MCF 10A (cell line): ENCODE measurements around the gene PER2. TPM values are rescaled to one million over a fixed set of nuclear protein-coding genes. Genes with fewer than 3 reads are reported as not detected.
A peak's percentile ranks its signal among the peaks of the same experiment; 100 is the strongest.

Experiments
- BruUV-seq: library from RNA; stranded (reverse); fragments of 400-500 nt; replicated peaks from 2 replicates; lab custom pipeline; 2021; lab: Mats Ljungman, UMichigan
- CTCF ChIA-PET: fragments of 300-600 bp; sonication (Branson Sonifier 250); formaldehyde crosslinking; extraction: SDS; loops from one replicate; lab custom pipeline; 2021; ENCODE audit warnings: antibody characterized with exemption, inconsistent platforms; lab: Yijun Ruan, JAX
- POLR2A ChIA-PET: fragments of 300-600, 350-650 bp; sonication (Branson Sonifier 250); formaldehyde crosslinking; extraction: SDS; loops from one replicate; lab custom pipeline; 2020; ENCODE audit warnings: antibody characterized with exemption, inconsistent platforms; lab: Yijun Ruan, JAX
- DNase-seq: peaks from one replicate; pipeline ENCODE4 v3.0.0-alpha.2; 2018; ENCODE audit not compliant: unreplicated experiment
- H3K27ac Mint-ChIP-seq: one replicate; pipeline ENCODE4 v1.8.0; 2022; ENCODE audit warnings: mild to moderate bottlenecking, low read depth, mixed read lengths; ENCODE audit not compliant: unreplicated experiment
- H3K27me3 Mint-ChIP-seq: one replicate; pipeline ENCODE4 v1.8.0; 2022; ENCODE audit warnings: mixed read lengths; ENCODE audit not compliant: insufficient read depth, unreplicated experiment
- H3K36me3 Mint-ChIP-seq: one replicate; pipeline ENCODE4 v1.8.0; 2022; ENCODE audit warnings: mild to moderate bottlenecking, moderate library complexity, mixed read lengths; ENCODE audit not compliant: insufficient read depth, unreplicated experiment
- H3K4me1 Mint-ChIP-seq: one replicate; pipeline ENCODE4 v1.8.0; 2022; ENCODE audit warnings: mixed read lengths; ENCODE audit not compliant: insufficient read depth, unreplicated experiment
- H3K4me3 Mint-ChIP-seq: one replicate; pipeline ENCODE4 v1.8.0; 2022; ENCODE audit warnings: mild to moderate bottlenecking, moderate library complexity, mixed read lengths; ENCODE audit not compliant: unreplicated experiment
- H3K9me3 Mint-ChIP-seq: one replicate; pipeline ENCODE4 v1.8.0; 2022; ENCODE audit warnings: mixed read lengths; ENCODE audit not compliant: unreplicated experiment
- intact Hi-C: fragments of 100-400 bp; cut with micrococcal nuclease; formaldehyde crosslinking; loops from 2 replicates; pipeline ENCODE4 v1.14.1; 2022
- total RNA-seq: library from RNA; stranded (reverse); gene quantifications from 2 replicates; pipeline ENCODE4 v1.2.3, GENCODE V29; 2022
- TF ChIP-seq, protein P1 (sequence below): fragments of 200-600 bp; IDR thresholded peaks from one replicate; pipeline ENCODE4 v1.8.0; 2022; ENCODE audit warnings: antibody characterized with exemption, mild to moderate bottlenecking; ENCODE audit not compliant: unreplicated experiment

The PER2 gene
- total RNA-seq, 1 experiment from 2014 or later: 8.9 TPM

DNA sequence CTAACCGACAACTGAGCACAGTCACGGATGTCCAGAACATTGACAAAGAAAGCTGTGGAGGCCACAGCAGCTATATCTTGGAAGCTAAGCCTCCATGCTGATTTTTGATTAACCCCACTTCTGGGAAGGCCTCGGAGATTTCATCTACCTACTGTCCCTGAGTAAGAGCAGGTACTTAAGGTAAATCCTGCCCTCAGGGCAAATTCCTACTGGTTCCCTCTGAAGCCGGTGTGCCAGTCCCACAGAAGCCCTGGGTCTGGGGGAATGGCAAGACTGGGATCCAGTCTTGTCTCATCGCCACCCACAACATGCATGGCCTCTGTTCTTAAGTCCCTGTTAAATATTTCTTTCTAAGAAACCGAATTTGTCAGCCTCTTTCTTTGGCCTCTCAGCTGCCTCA, 18.7 kb downstream of the PER2 start:
- CTCF ChIA-PET: interaction anchor here (0.6 kb wide), 1 partner anchor 9 kb away, joined by 3 read pairs; no protein-coding TSS in a partner anchor
- DNase-seq: peak; percentile 31
- intact Hi-C loops: no loop called here

GRCh38 chr2:238267884-238268680, 20.3 kb downstream of the PER2 start:
- intact Hi-C loops: no loop called here
- peak; percentile 12 for DNase-seq
- Mint-ChIP-seq H3K36me3 (peaks cover 69% of the 10 kb centered on the region), H3K4me1 (peaks cover 20% of the 10 kb centered on the region), H3K27me3 (no peaks in the 10 kb centered on the region), H3K9me3 (no peaks in the 10 kb centered on the region), H3K27ac (peak overlapping the region; percentile 80), H3K4me3 (peak overlapping the region; percentile 19)
- BruUV-seq: no TSS peak
- TF ChIP-seq, protein P1, sequence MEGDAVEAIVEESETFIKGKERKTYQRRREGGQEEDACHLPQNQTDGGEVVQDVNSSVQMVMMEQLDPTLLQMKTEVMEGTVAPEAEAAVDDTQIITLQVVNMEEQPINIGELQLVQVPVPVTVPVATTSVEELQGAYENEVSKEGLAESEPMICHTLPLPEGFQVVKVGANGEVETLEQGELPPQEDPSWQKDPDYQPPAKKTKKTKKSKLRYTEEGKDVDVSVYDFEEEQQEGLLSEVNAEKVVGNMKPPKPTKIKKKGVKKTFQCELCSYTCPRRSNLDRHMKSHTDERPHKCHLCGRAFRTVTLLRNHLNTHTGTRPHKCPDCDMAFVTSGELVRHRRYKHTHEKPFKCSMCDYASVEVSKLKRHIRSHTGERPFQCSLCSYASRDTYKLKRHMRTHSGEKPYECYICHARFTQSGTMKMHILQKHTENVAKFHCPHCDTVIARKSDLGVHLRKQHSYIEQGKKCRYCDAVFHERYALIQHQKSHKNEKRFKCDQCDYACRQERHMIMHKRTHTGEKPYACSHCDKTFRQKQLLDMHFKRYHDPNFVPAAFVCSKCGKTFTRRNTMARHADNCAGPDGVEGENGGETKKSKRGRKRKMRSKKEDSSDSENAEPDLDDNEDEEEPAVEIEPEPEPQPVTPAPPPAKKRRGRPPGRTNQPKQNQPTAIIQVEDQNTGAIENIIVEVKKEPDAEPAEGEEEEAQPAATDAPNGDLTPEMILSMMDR: peak; percentile 13
- ChIA-PET CTCF (interaction anchor here (0.8 to 0.9 kb wide), 2 partner anchors 13 to 19 kb away, joined by 3 to 4 read pairs; no protein-coding TSS in a partner anchor), POLR2A (interaction anchor here (0.7 to 6.3 kb wide), 3 partner anchors 13 to 20 kb away, joined by 3 to 95 read pairs (median 5); partner anchors contain the start of gene PER2)

More for the DNA sequence above, 18.7 kb downstream of the PER2 start:
- H3K9me3 Mint-ChIP-seq: no peaks in the 10 kb centered on the region
- POLR2A ChIA-PET: interaction anchor here (0.6 to 0.7 kb wide), 2 partner anchors 49 to 1228 kb away, joined by 3 to 4 read pairs; no protein-coding TSS in a partner anchor
- peaks cover 76% of the 10 kb centered on the region for H3K36me3 Mint-ChIP-seq
- H3K4me3 Mint-ChIP-seq: no peak overlapping the region
- TF ChIP-seq, protein P1: no peak
- no peaks in the 10 kb centered on the region for H3K27me3 Mint-ChIP-seq
- no peak overlapping the region for H3K27ac Mint-ChIP-seq
- H3K4me1 Mint-ChIP-seq: peaks cover 10% of the 10 kb centered on the region
- no TSS peak for BruUV-seq

- no peaks in the 10 kb centered on the region for H3K9me3 Mint-ChIP-seq
These were observed 21.1 kb downstream of the PER2 start for GRCh38 chr2:238267341-238267710.

More at GRCh38 chr2:238267341-238267710, 21.1 kb downstream of the PER2 start:
- Mint-ChIP-seq H3K27me3 (no peaks in the 10 kb centered on the region), H3K4me1 (peaks cover 20% of the 10 kb centered on the region), H3K4me3 (peak overlapping the region; percentile 19), H3K27ac (peak overlapping the region; percentile 80), H3K36me3 (peaks cover 64% of the 10 kb centered on the region)
- CTCF ChIA-PET: interaction anchor here (0.7 to 1.3 kb wide), 4 partner anchors 11 to 72 kb away, joined by 3 to 4 read pairs (median 3); no protein-coding TSS in a partner anchor
- TF ChIP-seq, protein P1: no peak
- BruUV-seq: no TSS peak
- intact Hi-C loops: no loop called here
- DNase-seq: peak; percentile 83
- POLR2A ChIA-PET: interaction anchor here (0.7 to 6.3 kb wide), 5 partner anchors 12 to 65 kb away, joined by 3 to 95 read pairs (median 3); partner anchors contain the start of gene PER2
